MM.1S (cell line): Measurements from ENCODE around the gene RBMS2.

Experiments
- DNase-seq: peaks from one replicate; pipeline ENCODE4 v3.0.0-alpha.2; 2015
- H2AFZ ChIP-seq: fragments of 300-600 bp; sonication (generic); 2 replicates; pipeline ENCODE4 v1.6.0; 2016; ENCODE audit warnings: antibody characterized with exemption, low read length
- H3F3A ChIP-seq: fragments of 300-600 bp; sonication (generic); 2 replicates; pipeline ENCODE4 v1.6.1; 2016; ENCODE audit warnings: mild to moderate bottlenecking, antibody characterized with exemption, low read length, moderate library complexity, mixed read lengths; ENCODE audit not compliant: insufficient read depth
- H3K27ac ChIP-seq: fragments of 300-600 bp; sonication (generic); 2 replicates; pipeline ENCODE4 v1.5.1; 2016; ENCODE audit warnings: mild to moderate bottlenecking, low read length
- H3K27me3 ChIP-seq: fragments of 300-600 bp; sonication (generic); replicated peaks from 2 replicates; pipeline ENCODE4 v1.6.0; 2016; ENCODE audit warnings: low read length; ENCODE audit not compliant: insufficient read depth
- H3K36me3 ChIP-seq: fragments of 300-600 bp; sonication (generic); replicated peaks from 2 replicates; pipeline ENCODE4 v1.6.1; 2016; ENCODE audit warnings: mild to moderate bottlenecking, low read length, mixed read lengths; ENCODE audit not compliant: insufficient read depth
- H3K4me1 ChIP-seq: fragments of 300-600 bp; sonication (generic); 2 replicates; pipeline ENCODE4 v1.6.1; 2016; ENCODE audit warnings: low read length, mixed read lengths
- H3K4me2 ChIP-seq: fragments of 300-600 bp; sonication (generic); 2 replicates; pipeline ENCODE4 v1.6.0; 2016; ENCODE audit warnings: low read depth, low read length
- H3K4me3 ChIP-seq: fragments of 300-600 bp; sonication (generic); 2 replicates; pipeline ENCODE4 v1.5.1; 2016; ENCODE audit warnings: low read length, mixed read lengths
- H3K79me2 ChIP-seq: fragments of 300-600 bp; sonication (generic); 2 replicates; pipeline ENCODE4 v1.6.1; 2016; ENCODE audit warnings: mixed run types, low read length, mixed read lengths
- H3K9ac ChIP-seq: fragments of 300-600 bp; sonication (generic); 2 replicates; pipeline ENCODE4 v1.6.1; 2016; ENCODE audit warnings: low read length, mixed read lengths
- H3K9me2 ChIP-seq: fragments of 300-600 bp; sonication (generic); replicated peaks from 2 replicates; pipeline ENCODE4 v1.6.1; 2016; ENCODE audit warnings: mild to moderate bottlenecking, low read length, mixed read lengths; ENCODE audit not compliant: insufficient read depth
- H3K9me3 ChIP-seq: fragments of 300-600 bp; sonication (generic); replicated peaks from 2 replicates; pipeline ENCODE4 v1.6.1; 2016; ENCODE audit warnings: mild to moderate bottlenecking, low read length, mixed read lengths; ENCODE audit not compliant: insufficient read depth
- H4K20me1 ChIP-seq: fragments of 300-600 bp; sonication (generic); 2 replicates; pipeline ENCODE4 v1.6.1; 2016; ENCODE audit warnings: mild to moderate bottlenecking, low read length, moderate library complexity, mixed read lengths; ENCODE audit not compliant: insufficient read depth
- CTCF ChIP-seq: fragments of 300-600 bp; sonication (generic); IDR thresholded peaks from 2 replicates; pipeline ENCODE4 v1.5.1; 2016; ENCODE audit warnings: antibody characterized with exemption, low read length, mixed read lengths
- EZH2 ChIP-seq: fragments of 300-600 bp; sonication (generic); optimal IDR thresholded peaks from 2 replicates; pipeline ENCODE3; 2017; ENCODE audit warnings: low read depth, mild to moderate bottlenecking, antibody characterized with exemption, low read length, mixed read lengths
- EZH2phosphoT487 ChIP-seq: fragments of 300-600 bp; sonication (generic); IDR thresholded peaks from 2 replicates; pipeline ENCODE4 v1.6.1; 2018; ENCODE audit warnings: antibody characterized with exemption, low read length

The RBMS2 gene

GRCh38 chr12:56546680-56547079, 25.1 kb downstream of the RBMS2 start:
- H3K9me3 ChIP-seq: no peaks in the 10 kb centered on the region
- H3K4me1 ChIP-seq: no peaks in the 10 kb centered on the region
- H3K9me2 ChIP-seq: no peaks in the 10 kb centered on the region
- H3K36me3 ChIP-seq: no peaks in the 10 kb centered on the region
- no peak overlapping the region for H3K9ac ChIP-seq
- no peak overlapping the region for H3K4me2 ChIP-seq
- H4K20me1 ChIP-seq: no peaks in the 10 kb centered on the region
- H2AFZ ChIP-seq: no peak overlapping the region
- TF ChIP-seq CTCF (no peak), EZH2 (no peak), EZH2phosphoT487 (no peak)
- H3F3A ChIP-seq: no peaks in the 10 kb centered on the region
- H3K27ac ChIP-seq: no peak overlapping the region
- H3K79me2 ChIP-seq: no peaks in the 10 kb centered on the region
- H3K4me3 ChIP-seq: no peak overlapping the region
- H3K27me3 ChIP-seq: no peaks in the 10 kb centered on the region
- no peak for DNase-seq

DNA sequence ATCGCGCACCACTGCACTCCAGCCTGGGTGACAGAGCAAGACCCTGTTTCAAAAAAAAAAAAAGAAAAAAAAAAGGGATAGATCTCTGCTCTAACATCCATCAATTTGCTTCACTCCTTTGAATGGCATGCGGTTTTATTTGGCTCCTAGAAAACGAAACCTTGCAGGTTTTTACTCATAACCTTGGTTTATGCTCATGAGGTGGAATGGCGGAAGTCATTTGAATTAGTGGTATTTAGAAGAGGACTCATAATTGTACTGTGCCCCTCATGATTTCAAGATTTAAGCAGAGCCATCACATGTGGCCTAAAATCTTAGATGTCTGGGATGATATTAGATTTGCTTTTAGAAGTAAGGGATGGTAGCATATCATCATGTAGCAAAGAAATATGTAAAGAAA, 29.4 kb downstream of the RBMS2 start:
- H3K4me1 ChIP-seq: no peaks in the 10 kb centered on the region
- H3K9me2 ChIP-seq: no peaks in the 10 kb centered on the region
- H3K9ac ChIP-seq: no peak overlapping the region
- TF ChIP-seq CTCF (no peak), EZH2 (no peak), EZH2phosphoT487 (no peak)
- no peaks in the 10 kb centered on the region for H4K20me1 ChIP-seq
- no peak overlapping the region for H3K4me3 ChIP-seq
- H3K4me2 ChIP-seq: no peak overlapping the region
- no peaks in the 10 kb centered on the region for H3K27me3 ChIP-seq
- no peak overlapping the region for H2AFZ ChIP-seq
- no peaks in the 10 kb centered on the region for H3K79me2 ChIP-seq
- no peaks in the 10 kb centered on the region for H3K36me3 ChIP-seq
- no peaks in the 10 kb centered on the region for H3F3A ChIP-seq
- H3K9me3 ChIP-seq: no peaks in the 10 kb centered on the region
- H3K27ac ChIP-seq: no peak overlapping the region
- no peak for DNase-seq

DNA sequence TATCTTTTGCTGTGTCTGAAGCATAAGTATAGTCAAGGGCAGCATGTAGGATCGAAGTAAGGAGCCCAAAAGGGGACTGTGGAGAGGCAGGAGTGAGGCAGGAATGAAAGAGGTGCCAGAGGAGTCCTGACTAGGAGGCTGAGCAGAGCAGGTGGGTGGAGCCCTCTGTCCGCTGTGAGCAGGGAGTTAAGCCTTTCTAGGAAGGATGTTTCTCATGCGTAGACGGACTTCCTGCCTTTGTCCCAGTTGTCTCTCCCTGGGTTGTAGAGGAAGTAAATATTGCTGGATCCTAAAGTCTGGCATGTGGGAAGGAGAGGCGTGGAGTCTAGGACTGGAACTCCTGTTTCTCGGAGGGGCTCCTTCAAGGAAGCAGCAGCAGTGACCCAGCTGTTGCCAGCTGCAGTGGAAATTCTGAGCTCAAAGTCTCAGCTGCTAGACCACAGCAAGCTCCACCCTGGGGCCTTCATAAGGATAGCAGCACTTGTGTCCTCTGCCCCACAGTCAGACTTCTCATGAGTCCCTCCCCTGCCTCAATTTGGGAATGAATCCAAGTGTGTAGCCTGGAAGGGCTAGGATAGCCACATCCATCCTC, 44.0 kb downstream of the RBMS2 start:
- Histone ChIP-seq H3K27ac (no peak overlapping the region), H3K4me1 (no peaks in the 10 kb centered on the region), H3K9me2 (no peaks in the 10 kb centered on the region), H3K36me3 (no peaks in the 10 kb centered on the region), H4K20me1 (no peaks in the 10 kb centered on the region), H2AFZ (no peak overlapping the region), H3K79me2 (no peaks in the 10 kb centered on the region), H3K4me3 (no peak overlapping the region), H3K27me3 (no peaks in the 10 kb centered on the region), H3K9me3 (no peaks in the 10 kb centered on the region), H3K9ac (no peak overlapping the region), H3K4me2 (peak overlapping the region; percentile 6; the same call in 1 of the 2 replicates), H3F3A (no peaks in the 10 kb centered on the region)
- TF ChIP-seq CTCF (no peak), EZH2 (no peak), EZH2phosphoT487 (no peak)
- no peak for DNase-seq
